NK-92 (cell line): ENCODE results near the gene UCN.
"Not testable (repeated sequence)": the region's sequence is repeated elsewhere in the genome, so short reads cannot be mapped to it uniquely, and the experiment has no call there.

Experiments
- DNase-seq: peaks from one replicate; lab custom pipeline; 2025; ENCODE audit not compliant: unreplicated experiment; lab: John Stamatoyannopoulos, UW

The UCN gene, protein sequence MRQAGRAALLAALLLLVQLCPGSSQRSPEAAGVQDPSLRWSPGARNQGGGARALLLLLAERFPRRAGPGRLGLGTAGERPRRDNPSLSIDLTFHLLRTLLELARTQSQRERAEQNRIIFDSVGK

DNA sequence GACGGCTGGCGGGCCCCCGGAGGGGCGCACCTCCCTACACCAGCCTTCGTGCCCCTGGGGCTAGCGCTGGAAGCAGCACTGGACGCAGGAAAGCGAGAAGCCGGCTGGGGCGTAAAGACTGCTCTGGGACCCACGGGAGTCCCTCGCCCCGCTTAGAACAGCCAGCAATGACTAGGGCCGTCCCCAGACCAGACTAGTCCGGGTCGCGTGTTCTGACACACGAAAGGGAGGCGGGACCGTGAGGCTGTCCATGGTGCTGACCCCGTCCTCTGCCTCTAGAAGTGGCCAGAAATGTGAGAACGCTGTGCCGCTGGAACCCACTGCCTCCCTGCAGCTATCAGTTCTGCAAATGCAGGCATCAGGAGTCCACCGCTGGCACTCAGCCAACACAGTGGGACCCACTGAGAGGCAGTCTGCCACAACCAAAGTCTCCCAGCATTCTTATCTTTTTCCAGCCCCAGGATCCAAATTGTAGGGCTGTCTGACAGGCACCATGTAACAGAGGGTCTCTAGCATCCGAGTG is at the start of gene UCN:
Gene UCN (minus strand): TSS at position 87 of the 523 bp plus-strand sequence. CDS start 550 bp downstream, outside the sequence.
- DNase-seq = no peak

DNA sequence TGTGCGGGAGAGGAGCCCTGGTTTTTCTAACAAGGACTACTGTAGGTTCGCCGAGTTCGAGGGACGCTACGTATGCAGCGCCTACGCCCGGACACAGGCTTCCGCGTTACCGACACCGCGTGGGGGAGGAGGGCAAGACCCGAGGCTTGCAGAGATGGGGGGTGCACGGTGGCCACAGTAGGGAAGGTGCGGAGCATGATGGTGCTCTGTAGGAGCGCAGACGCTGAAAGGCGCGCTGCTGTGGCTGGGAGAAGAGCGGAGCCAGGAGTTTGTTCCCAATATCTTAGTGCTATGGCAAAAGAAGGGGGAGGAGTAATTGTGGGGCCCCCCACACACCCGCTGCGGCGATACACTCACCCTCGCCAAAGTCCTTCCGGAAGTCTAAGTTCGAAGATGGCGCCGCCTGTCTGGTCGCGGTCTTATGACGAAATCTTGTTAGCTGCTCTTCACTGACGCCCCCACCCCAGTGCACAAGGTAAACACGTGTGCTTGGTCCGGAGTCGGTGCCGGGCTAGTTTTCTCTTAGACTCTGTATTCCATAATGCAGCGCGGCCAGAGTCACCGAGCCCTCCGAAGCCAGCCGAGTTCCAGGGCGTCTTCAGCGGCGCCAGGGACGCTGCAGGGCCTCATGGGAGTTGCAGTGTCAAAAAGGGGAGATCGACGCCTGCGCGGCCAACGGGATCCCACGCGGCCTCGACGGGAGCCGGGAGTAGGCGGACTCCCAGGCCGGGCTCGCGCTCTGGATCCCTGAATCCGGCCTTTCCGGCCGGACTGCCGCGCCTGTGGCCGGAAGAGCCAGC is 48.3 kb upstream of the UCN start, which contains the start of gene GTF3C2:
Gene GTF3C2 (minus strand): TSS at position 383 of the 800 bp plus-strand sequence. CDS start 13,210 bp downstream, outside the sequence.
- peak; percentile 73 for DNase-seq

DNA sequence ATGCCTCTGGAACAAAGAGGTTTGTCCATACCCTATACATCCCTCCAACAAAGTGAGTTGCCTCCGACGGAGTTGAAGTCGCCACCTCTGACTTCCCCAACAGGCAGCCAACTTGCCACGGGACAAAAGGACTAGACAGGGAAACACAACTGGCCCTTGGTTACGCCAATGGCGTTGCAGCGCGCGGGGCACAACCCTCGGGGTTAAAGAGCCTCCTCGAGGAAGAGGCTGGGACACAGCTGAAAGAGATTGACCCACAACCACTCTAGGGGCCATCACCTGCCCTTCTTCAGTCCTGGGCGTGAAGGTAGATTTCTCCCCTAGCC is 47.8 kb upstream of the UCN start:
- DNase-seq = no peak

DNA sequence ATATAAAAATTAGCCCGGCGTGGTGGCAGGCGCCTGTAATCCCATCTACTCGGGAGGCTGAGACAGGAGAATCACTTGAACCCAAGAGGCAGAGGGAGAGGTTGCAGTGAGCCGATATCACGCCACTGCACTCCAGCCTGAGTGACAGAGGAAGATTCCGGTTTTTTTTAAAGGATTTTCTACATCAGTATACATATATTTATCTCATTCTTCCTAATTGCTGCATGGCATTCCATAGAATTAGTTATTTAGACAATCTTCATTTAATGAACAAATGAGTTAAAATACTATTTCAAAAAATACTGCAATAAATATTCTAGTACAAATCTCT is 46.3 kb upstream of the UCN start:
- no peak for DNase-seq

DNA sequence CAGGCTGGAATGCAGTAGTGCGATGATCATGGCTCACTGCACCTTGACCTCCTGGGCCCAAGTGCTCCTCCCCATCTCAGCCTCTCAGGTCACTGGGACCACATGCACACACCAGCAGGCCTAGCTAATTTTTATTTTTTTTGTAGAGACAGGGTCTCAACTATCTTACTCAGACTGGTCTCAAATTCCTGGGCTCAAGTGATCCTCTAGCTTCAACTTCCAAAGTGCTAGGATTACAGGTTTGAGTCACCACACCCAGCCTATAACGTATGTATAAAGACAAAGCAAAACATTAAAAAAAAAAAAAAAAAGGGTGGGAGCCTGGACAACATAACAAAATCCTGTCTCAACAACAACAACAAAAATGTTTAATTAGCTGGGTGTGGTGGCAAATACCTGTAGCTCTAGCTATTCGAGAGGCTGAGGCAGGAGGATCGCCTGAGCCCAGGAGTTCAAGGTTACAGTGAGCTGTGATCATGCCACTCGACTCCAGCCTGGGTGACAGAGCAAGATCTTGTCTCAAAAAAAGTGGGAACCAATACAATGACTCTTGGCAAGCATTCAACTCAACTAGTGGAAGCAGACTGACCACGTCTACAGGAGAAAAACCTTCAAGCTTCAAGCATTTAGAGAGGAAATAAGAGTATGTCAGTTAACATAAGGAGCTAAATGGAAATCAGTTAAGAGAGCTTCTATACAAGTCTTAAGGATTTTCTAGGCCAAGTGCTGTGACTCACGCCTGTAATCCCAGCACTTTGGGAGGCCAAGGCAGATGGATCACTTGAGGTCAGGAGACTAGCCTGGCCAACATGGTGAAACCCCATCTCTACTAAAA is 45.7 kb upstream of the UCN start:
- no peak for DNase-seq

DNA sequence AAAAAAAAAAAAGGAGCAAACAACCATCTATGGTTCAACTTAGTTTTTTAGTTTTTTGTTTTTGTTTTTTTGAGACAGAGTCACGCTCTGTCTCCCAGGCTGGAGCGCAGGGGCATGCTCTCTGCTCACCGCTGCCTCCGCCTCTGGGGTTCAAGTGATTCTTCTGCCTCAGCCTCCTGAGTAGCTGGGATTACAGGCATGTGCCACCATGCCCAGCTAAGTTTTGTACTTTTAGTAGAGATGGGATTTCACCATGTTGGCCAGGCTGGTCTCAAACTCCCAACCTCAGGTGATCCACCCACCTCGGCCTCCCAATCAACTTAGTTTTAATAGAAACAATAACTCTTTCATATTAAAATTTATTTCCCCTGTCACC is 45.1 kb upstream of the UCN start:
- not testable (repeated sequence) for DNase-seq

DNA sequence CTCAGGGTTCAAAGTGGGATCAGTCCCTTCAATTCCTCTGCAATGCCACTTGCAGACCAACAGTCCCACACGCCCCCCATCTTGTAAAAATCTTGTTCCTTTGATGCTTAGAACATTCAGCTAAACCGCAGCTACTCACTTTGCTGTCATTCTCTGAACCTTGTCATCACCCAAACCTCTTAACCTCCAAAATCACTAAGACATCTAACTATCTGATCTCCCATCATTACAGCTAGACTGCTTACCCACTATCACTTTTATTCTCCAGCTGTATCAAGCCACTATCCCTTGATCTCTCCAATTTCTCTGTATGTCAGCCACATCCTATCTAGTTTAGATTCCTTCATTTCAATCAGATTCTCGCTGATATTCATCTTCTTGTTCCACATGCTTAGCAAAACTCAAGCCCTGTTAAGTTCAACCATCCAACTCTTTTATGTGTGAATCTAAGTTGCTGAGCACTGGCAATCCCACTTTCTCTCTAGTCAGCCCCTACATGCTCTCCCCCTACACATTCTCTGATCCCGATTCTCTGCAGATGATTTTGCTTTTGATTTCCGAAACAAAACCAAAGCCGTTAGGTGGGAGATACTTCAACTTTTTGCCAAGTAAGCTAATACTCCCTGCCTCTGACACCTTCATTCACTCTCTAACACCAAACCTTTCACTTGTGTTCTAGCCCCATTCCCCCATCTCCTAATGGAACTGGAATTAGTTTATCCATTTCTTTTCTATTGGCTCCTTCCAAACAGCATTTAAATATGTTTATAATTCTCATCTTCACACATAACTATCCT is 43.8 kb upstream of the UCN start:
- DNase-seq = no peak

DNA sequence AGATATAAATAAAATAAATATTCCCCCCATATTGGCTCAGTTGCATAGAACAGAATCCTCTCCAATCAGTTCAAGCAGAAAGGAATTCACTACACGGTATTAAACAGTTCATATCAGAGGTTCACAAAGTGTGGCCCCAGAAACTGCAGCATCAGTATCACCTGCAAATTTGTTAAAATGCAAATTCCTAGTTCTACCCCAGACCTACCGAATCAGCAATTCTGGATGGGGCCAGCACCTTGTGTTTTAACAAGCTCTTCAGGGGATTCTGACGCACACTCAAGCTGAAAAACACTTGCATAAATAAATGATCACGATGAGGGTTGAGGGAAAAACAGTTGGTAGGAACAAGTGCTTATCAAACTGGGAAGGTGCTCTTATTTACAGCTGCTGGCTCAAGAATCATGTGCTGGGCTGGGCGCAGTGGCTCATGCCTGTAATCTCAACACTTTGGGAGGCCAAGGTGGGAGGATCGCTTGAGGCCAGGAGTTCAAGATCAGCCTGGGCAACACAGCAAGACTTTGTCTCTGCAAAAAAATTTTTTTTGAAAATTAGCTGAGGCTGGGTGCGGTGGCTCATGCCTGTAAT is 42.0 kb upstream of the UCN start:
- DNase-seq = no peak

DNA sequence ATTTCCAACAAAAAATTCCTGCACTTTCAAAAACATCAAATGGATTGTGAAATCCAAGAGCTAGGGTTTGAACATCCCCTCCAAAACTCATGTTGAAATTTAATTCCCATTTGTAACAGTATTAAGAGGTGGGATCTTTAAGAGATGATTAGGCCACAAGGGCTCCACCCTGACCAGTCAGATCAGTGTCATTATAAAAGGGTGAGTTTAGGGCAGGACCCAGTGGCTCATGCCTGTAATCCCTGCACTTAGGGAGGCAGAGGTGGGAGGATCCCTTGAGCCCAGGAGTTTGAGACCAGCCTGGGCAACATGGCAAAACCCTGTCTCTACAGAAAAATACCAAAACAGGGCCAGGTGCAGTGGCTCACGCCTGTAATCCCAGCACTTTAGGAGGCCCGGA is 39.4 kb upstream of the UCN start:
- no peak for DNase-seq

DNA sequence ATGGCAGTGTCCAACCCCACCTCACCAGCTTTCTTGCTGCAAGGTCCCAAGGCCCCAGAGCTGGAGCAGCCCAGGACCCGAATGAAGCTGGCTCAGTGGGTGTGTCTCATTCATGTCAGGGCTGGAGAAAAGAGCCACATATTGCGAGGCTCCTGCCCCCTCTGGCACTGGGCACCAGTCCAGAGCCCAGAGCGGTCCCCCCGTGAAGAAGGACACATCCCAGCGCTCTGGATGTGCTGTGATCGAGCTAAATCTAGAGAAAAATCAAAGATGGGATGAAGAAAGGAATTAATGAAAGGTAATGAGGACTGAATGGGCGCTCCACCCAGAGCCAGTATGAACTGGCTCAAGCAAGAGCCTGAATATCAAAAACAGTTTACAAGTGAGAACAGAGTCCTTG is 27.9 kb upstream of the UCN start:
- DNase-seq = no peak

DNA sequence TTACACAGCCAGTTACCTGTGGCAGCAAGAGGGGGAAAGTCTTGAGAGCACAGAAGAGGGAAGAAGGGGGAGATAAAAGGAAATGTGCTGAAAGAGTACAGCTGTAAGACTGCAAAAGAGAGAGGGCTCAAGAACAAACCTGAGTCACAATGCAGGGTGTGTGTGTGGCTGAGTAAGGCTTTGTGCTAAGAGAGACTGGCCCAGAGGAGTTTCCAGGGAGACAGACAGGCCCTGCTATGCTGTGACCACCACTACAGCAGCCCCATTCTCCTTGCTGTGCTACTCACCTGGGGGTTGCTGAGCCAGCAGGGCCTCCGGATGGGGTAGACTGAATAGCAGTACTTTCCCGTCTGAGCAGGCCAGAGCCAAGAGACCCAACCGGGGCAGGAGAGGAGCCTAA is 27.1 kb upstream of the UCN start:
- no peak for DNase-seq

DNA sequence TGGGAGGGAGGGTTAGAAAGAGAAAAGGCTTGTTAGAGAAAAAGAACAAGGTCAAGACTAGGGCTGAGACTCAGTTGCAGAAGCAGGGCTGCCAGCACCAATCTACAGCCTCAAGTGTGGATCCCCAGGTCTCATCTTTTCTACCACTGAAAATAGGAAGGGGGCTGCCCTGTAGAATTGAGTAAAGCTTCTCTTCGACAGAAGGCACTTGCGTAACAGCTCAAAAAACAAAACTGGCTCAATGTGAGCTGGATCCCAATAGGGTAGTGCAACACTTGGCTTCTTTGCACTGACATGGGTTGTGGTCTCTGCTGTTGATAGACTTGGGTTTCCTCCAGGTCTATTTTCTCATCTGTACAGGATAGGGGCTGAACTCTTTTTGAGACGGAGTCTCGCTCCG is 16.5 kb upstream of the UCN start:
- DNase-seq = no peak

DNA sequence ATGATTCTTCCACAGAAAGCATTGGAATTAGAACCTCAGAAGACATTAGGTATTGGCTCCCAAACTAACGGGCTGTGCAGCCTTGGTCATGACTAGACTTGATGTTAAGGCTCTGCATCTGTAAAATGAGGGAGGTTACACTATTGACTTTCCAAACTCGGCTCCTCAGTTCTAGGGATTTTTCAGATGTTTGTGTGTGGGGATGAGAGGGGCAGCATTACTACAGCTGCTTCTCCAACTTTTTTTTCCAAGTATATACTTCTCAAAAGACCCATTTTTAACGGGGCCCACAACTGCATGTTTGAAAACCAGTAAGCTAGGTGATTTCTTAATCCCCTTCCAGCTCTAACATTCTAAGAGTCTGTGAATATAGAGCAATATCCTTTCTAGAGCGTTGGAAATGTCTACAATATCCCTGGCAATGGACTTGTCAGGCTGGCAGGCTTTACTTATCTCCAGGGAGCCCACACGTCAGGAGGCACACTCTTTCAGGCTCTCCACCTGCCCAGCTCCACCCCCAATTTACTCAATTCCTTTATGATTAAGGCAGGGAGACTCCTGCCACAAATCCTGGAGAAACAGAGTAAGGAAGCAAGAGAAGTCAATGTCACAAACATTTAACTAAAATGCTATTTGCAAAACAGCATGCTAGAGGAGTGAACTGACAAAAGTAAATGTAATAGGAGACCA is 15.5 kb upstream of the UCN start:
- no peak for DNase-seq

DNA sequence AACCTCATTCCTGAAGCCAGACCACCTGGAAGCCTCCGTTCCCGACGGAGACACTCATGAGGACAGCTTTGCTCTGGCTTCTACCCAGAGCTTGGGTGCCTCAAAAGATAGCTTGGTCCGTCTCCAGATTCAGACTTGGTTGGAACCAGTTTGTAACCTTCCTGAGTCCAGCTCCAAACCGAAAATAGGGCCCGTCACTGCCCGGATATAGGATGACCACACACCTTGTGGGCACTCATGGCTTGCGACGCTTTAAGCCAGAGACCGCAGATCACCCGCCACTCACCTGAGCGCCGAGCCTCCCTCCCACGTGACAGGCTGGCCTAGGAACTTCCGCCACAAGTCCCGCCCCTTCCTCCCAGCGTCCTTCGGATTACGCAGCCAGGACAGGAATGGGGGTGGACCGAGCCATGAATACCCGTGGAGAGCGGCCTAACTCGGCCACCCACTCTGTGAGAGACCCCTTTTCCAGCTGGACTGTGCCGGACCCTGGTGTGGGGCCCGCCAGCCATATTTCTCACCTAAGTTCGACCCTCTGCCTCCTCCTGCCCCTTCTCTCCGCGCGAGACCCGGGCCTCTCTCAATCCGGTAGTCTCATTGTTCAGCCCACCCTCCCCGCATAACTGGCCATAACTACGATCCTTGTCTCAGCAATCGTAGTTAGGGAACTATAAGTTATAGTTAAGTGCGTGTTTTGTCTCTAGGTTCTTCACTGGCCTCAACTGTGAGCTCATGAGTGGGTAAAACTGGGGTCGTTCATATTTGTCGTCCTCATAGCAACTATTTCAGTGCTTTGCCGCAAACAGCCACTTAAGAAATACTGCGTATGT is 14.7 kb upstream of the UCN start, which contains the start of gene MPV17:
Gene MPV17 (minus strand): TSS at position 332 of the 830 bp plus-strand sequence. CDS start 580 bp downstream, outside the sequence.
- DNase-seq = peak; percentile 15

DNA sequence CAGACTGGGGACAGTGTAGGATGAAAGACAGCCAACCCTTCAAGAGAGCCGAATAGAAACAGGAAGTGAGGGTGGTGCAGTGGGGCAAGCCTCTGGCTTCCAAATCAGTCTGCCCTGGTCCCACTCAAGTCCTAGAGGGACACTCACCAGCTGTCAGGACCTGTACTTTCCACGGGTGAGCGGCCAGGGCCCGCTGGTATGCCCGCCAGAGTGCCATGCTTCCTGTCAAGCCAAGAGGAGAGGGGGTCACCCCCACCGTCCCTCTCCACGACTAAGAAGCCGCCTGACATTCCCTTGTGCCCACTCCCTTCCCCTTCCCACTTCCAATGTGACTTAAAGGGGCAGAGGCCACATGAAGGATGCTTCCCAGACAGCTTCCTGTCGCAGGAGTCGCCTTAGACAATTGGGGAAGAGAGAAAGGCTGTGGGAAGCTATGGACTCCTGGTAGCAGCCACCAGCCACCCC is 14.1 kb upstream of the UCN start:
- DNase-seq = no peak

DNA sequence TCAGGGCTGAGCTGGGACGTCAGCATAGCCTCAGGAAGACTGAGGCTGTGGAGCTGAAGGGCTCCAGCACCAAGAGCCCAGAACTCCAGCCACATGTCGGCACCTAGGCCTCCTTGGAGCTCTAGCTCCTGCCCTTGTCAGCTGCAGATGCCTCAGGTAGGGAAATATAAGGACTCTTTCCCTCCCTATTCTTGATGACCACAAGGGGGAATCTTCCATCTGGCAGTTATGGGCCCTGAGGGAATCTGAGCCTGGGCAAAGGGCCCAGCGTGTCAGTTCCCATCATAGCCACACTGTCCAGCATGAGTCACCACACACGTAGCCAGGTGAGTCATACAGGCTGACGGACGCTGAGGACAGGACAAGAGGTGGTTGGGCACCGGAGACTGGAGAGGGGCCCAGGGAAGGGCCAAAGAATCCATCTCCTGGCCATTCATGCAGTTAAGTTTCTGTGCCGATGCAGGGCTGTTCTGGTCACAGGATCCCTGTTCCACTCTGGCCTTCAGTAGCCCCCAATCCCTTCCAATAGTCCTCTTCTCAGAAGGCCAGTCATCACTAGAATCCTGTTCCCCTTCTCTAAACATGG is 12.8 kb upstream of the UCN start:
- no peak for DNase-seq

DNA sequence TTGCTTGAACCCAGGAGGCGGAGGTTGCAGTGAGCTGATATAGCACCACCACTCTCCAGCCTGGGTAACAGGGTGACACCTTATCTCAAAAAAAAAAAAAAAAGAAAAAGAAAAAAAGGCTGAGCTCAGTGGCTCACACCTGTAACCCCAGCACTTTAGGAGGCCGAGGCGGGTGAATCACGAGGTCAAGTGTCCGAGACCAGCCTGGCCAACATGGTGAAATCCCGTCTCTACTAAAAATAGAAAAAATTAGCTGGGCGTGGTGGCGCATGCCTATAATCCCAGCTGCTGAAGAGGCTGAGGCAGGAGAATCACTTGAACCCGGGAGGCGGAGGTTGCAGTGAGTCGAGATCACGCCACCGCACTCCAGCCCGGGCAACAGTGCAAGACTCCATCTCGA is 11.6 kb upstream of the UCN start:
- not testable (repeated sequence) for DNase-seq

DNA sequence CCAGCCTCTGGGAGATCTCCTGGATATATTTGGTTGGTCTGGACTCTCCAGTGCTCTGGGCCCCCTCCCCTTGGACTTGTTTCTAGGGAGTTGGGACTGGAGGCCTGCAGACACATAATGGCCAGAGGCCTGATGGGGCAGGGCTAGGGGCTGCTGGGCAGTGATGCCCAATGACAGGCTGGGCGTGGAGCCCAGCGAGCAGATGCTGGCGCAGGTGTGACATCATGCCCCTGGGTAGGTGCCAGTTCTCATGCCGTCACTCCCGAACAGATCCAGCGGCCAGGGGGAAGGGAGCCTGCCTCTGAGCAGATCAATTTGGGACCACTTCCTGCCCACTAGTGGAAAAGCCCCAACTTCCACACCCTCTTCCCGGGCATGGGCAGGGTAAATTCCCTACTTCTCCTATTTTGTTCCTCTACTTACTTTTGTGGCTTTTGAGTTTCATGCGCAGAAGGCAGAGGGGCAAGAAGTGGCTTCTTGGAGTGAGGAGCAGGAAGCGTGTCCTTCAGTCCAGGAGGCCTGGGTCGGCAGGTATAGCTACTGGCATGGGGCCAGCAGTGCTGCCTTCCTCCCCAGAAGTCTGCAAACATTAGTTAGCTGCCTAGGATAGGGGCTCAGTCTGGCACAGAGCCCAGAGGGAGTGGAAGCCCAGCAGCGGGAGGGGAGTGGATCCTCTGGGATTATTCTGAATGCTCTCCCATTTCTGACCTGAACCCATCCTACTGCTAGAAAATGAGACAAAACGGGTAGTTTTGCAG is 8.6 kb upstream of the UCN start:
- DNase-seq = no peak
